Left lobe of liver (tissue), 2 donors: ENCODE results near the gene LZTS2. TPM values are rescaled to one million over a fixed set of nuclear protein-coding genes. Genes with fewer than 3 reads are reported as not detected.

Experiments
- ATAC-seq: fragments of 200-7000 bp; cut with Tn5 transposase; one replicate; pipeline ENCODE4 v1.9.1; 2020; ENCODE audit warnings: mild to moderate bottlenecking, moderate library complexity
- DNase-seq: peaks from one replicate; pipeline ENCODE4 v3.0.0-alpha.2; 2020; ENCODE audit warnings: low spot score
- total RNA-seq: library from RNA; stranded (reverse); gene quantifications from one replicate; pipeline ENCODE4 v1.2.1, GENCODE V29; 2021
- donor health status: DM: no; HTN: no; CAD: no; lungs with moderate emphysema.
- donor health status: DM: no; HTN: yes; CAD: no.

The LZTS2 gene
- total RNA-seq, 1 donor from 2014 or later = 11.1 TPM

GRCh38 chr10:100978121-100978900, 21.3 kb upstream of the LZTS2 start:
- DNase-seq (peak; percentile 27), ATAC-seq (no peak)

DNA sequence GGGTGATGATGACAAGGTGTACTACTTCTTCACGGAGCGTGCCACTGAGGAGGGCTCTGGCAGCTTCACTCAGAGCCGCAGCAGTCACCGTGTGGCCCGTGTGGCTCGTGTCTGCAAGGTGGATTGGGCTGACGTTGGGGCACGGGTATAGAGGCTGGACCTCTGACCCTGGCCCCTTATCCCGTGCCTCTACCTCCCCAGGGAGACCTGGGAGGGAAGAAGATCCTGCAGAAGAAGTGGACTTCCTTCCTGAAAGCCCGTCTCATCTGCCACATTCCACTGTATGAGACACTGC, 20.8 kb upstream of the LZTS2 start:
- DNase-seq (peak; percentile 42), ATAC-seq (no peak)

- DNase-seq (peak; percentile 42), ATAC-seq (no peak)
Observed at GRCh38 chr10:100979791-100980272, 19.8 kb upstream of the LZTS2 start.

- DNase-seq (peak; percentile 39), ATAC-seq (no peak)
Observed at GRCh38 chr10:100980311-100980710, 19.3 kb upstream of the LZTS2 start.

DNA sequence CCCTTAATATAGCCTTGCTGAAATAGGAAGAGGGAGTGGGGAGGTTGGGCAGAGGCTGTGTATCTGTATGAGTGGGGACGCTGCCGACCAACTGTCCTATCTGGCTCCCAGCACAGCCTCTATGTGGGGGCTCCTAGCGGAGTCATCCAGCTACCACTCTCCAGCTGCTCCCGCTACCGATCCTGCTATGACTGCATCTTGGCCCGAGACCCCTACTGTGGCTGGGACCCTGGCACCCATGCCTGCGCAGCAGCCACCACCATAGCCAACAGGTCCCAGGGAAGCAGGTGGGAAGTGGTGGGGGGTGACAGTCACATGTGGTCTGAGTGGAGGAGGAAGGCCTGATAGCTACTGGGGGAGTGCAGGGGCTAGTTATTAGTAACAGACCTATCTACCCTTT, 18.9 kb upstream of the LZTS2 start:
- ATAC-seq (no peak), DNase-seq (peak; percentile 37)

- ATAC-seq (no peak), DNase-seq (no peak)
Observed at GRCh38 chr10:100981178-100981772, 18.3 kb upstream of the LZTS2 start.

- no peak for DNase-seq
- no peak for ATAC-seq
Observed at GRCh38 chr10:100982916-100983830, 16.4 kb upstream of the LZTS2 start.

- no peak for DNase-seq
- no peak for ATAC-seq
Observed at GRCh38 chr10:100983868-100984671, 15.5 kb upstream of the LZTS2 start.

DNA sequence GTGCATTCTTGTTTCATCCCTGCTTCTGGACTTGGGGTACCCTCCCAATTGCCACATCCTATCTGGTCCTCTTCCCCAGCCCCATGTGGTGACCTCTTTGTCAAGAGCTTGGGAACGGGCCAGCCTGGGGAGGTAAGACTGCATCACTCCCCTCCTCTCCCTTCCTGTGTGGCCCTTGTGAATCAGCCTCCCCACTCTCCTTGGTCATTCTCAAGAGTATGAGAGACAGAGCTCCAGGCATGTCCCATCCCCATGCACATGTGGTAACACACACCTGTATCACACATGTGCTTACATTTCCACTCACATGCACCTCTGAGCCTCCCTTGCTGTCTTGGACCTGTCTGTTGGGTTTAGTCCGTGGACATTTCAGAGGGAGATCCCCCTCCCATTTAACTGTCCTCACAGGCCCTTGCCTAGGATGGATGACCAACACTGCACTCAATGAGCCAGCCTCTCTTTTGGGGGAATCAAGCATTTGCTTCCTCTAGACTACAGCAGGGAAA, 14.9 kb upstream of the LZTS2 start:
- ATAC-seq = no peak

DNA sequence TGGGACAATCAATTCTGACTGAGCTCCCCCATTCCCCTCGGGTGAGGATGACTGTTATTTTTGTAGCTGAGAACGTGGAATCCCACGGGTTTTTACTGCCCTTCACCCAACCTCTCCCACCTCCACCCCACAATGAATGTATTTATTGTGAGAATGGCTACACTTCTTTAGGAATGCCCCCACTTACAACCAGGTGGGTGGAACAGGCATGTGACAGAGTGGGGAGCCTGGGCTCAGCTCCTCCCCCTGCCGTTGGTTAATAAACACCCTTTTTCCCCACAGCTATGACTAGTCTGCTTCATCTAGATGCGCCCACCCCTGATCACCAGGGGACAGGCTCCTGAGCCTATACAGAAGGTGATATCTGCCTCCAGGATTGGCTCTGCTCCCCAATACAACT, 14.3 kb upstream of the LZTS2 start:
- DNase-seq = no peak
- peak; percentile 4 for ATAC-seq

More for the DNA sequence above, 14.9 kb upstream of the LZTS2 start:
- DNase-seq = no peak

GRCh38 chr10:100986623-100986951, 13.0 kb upstream of the LZTS2 start:
- DNase-seq (no peak), ATAC-seq (peak; percentile 31)

DNA sequence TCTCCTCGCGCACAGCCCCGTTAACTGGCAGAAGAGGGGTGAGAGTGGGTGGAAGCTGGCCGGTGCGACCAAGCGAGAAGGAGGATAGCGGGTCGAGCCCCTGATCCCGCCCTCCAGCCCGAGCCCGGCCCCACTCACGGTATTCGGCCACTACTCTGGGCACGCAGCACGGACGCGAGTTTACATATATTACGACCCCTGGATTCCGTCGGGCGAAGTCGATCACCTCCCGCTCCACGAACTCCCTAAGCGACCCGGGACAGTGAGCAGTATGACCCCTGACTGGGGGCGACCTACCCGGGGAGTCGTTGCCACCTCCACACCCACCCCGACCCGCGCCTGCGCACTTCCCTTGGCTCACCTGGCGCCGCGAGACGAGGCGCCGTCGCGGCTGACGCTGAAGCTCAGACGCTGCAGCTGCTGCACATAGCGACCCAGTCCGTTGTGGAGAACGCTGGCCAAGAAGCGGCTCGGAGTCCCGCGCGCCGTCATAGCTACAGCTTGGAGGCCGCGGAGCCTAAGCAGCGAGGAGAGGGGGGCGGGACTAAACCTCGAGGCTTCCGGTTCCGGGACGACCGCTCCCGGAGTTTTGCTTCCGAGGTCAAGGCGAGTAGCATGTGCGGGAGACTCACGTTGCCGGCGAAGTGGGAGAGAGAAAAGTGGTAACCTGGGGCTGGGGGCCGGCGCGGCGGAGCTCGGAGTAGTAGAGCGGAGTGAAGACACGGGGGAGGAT, 12.5 kb upstream of the LZTS2 start, which contains the start of the genes MRPL43 and TWNK:
Gene MRPL43 (minus strand): TSS at position 546 of the 733 bp plus-strand sequence. CDS start 54 bp downstream, at position 492.
Gene TWNK (plus strand): TSS at position 592 of the 733 bp plus-strand sequence. CDS start 668 bp downstream, outside the sequence.
- DNase-seq = peak; percentile 88

GRCh38 chr10:100987685-100988049, 11.9 kb upstream of the LZTS2 start:
- DNase-seq = no peak

More for the DNA sequence above, 12.5 kb upstream of the LZTS2 start, which contains the start of the genes MRPL43 and TWNK:
- peak; percentile 81 for ATAC-seq

GRCh38 chr10:100988166-100988565, 11.4 kb upstream of the LZTS2 start:
- DNase-seq = no peak

More at GRCh38 chr10:100987685-100988049, 11.9 kb upstream of the LZTS2 start:
- no peak for ATAC-seq

GRCh38 chr10:100989088-100989487, 10.5 kb upstream of the LZTS2 start:
- ATAC-seq = no peak
- DNase-seq = no peak

More at GRCh38 chr10:100988166-100988565, 11.4 kb upstream of the LZTS2 start:
- no peak for ATAC-seq

- no peak for ATAC-seq
- DNase-seq = no peak
Observed at GRCh38 chr10:100993986-100994708, 5.5 kb upstream of the LZTS2 start.

DNA sequence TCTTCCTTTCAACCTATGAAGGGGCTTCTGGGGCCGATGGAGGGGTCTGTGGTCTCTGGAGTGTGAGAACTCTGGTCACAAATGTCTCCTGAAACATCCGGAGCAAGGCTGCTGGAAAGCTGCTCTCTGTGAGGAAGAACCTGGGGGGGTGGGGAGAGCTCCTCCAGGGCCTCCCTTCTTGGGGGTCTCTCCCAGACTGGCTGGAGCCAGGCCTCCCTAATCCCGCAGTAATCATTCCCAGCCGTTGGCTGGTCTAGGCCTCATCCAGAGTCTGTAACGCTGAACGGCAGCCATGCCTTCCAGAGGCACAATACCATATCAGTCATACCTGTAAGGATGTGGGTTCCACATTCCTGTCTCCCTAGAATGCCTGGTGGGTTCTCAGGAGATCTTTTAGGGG, 4.4 kb upstream of the LZTS2 start:
- no peak for ATAC-seq
- no peak for DNase-seq

DNA sequence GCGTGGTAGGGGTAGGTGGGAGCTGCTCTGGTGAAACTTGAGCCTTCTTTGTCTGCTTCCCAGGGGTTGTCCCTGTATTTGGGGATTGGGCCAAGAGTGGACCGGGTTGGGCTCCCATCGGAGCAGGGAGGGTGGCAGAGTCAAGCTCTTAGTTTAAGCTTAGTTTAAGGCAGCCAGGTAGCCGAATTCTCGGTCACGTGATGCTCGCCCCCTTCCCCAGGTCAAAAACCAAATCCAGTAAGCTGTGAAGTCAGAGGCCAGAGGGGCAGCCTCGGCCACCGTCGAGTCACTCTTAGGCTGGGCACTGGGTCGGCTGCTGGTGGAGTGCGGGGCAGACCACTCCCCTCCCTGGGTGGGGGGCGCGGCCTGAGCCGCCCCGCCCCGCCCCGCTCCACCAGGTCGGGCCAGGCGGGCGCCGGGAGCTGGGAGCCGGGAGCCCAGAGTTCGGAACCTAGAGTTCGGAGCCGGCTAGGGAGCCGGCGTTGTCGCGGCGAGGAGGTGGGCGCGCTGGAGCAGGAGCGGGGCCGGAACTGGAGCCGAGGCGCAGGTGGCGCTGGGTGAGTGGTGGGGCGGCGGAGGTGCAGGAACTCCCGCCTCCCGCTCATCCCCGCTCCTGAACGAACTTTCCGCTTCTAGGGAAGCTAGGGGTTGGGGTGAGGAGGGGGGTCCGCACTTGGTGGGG, 2.8 kb upstream of the LZTS2 start:
- peak; percentile 9 for ATAC-seq
- no peak for DNase-seq
